Tibial artery (tissue), 4 donors: ENCODE measurements around the gene CFAP58.

Source experiments
- DNase-seq, 2 donors: peaks; one replicate each; pipeline ENCODE4 v3.0.0-alpha.2; 2019
- H3K27ac ChIP-seq, 2 donors: fragments of 200-600 bp; sonication (generic) in 1 of 2; 1 replicate in 1 of 2; 2 replicates in 1 of 2; pipeline ENCODE4 v1.5.1; 2018 to 2019; ENCODE audit warnings: mild to moderate bottlenecking in 1 of 2
- H3K27me3 ChIP-seq, 2 donors: fragments of 200-600 bp; sonication (generic) in 1 of 2; one replicate each; pipeline versions ENCODE4 v1.5.1 to v1.6.0; 2016 to 2019
- H3K36me3 ChIP-seq, 3 donors: fragments of 200-600 bp; sonication (generic) in 2 of 3; one replicate each; pipeline ENCODE4 v1.5.1; 2016 to 2019; ENCODE audit warnings: mild to moderate bottlenecking in 2 of 3
- H3K4me1 ChIP-seq, 4 donors: fragments of 200-600 bp; sonication (generic) in 2 of 4; 1 replicate in 3 of 4; 2 replicates in 1 of 4; pipeline ENCODE4 v1.5.1; 2016 to 2019
- H3K4me3 ChIP-seq, 2 donors: fragments of 200-600 bp; sonication (generic) in 1 of 2; 1 replicate in 1 of 2; 2 replicates in 1 of 2; pipeline ENCODE4 v1.5.1; 2018 to 2019; ENCODE audit warnings: mild to moderate bottlenecking in 2 of 2
- H3K9me3 ChIP-seq, 3 donors: fragments of 200-600 bp; sonication (generic) in 1 of 3; one replicate each; pipeline ENCODE4 v1.5.1; 2016 to 2019
- intact Hi-C: fragments of 100-400 bp; cut with DNase I; formaldehyde crosslinking; loops from one replicate; pipeline ENCODE4 v1.15.0; 2023; ENCODE audit warnings: low total_unique reads
- TF ChIP-seq, protein P1 (sequence below), 2 experiments: fragments of 200-600 bp in 1 of 2; fragments of 450-650 bp in 1 of 2; IDR thresholded peaks; one replicate each; pipeline ENCODE4 v1.5.1; 2017 to 2019; ENCODE audit warnings: antibody characterized with exemption in 2 of 2, mild to moderate bottlenecking in 1 of 2, moderate library complexity in 1 of 2

Gene CFAP58, protein sequence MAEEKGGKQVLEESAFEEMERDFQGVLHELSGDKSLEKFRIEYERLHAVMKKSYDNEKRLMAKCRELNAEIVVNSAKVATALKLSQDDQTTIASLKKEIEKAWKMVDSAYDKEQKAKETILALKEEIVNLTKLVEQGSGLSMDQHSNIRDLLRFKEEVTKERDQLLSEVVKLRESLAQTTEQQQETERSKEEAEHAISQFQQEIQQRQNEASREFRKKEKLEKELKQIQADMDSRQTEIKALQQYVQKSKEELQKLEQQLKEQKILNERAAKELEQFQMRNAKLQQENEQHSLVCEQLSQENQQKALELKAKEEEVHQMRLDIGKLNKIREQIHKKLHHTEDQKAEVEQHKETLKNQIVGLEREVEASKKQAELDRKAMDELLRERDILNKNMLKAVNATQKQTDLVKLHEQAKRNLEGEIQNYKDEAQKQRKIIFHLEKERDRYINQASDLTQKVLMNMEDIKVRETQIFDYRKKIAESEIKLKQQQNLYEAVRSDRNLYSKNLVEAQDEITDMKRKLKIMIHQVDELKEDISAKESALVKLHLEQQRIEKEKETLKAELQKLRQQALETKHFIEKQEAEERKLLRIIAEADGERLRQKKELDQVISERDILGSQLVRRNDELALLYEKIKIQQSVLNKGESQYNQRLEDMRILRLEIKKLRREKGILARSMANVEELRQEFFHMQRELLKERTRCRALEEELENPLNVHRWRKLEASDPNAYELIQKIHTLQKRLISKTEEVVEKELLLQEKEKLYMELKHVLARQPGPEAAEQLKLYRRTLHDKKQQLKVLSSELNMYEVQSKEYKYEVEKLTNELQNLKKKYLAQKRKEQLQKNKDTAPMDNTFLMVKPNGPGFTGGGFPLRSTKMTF

DNA sequence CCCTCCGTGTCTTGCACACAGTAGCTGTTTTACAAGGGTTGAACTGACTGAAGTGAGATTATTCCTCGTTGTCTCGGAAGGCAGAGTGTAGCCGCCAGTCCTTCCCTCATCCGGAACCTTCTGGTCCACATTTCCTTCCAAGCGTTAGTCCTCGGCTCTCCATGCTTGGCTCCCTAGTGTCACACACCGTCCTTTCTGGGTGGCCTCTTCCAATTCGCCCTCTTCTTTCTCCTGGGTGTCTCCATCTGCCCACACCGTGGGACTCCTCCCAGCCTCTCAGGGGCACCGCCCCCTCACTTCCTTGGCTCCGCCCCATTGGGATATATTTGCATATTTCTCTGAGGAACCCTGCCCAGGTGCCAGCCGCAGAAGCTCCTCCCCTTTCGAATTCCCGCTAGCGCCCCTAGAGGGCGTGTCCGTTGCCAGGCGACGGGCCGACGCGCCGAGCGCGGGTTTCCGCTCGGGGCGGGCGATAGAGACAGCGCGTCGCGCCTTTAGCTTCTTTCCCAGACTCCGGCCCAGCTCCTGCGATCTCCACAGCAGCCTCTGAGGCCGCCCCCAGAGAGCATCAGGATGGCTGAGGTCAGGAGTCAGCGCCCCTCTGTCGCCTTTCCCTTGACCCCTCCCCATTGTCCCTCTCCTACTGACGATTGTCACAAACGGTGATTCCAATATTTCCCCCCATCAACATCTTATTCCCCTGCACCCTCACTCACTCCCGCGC, at the start of gene CFAP58:
CFAP58 (plus strand) TSS at position 509 of the 724 bp plus-strand sequence; CDS start at position 574, 65 bp downstream.
- Histone ChIP-seq H3K36me3 (no peaks in the 10 kb centered on the region), H3K27ac (peak within 1 kb of the TSS in 1 of 2 donors; percentile 12), H3K4me3 (peak within 1 kb of the TSS; percentile 41 to 51), H3K9me3 (no peaks in the 10 kb centered on the region), H3K4me1 (peaks cover 0 to 20% (median 13%) of the 10 kb centered on the region in 4 donors), H3K27me3 (no peaks in the 10 kb centered on the region)
- intact Hi-C loops, result loop anchor here (5.0 kb wide), 1 partner anchor 306 kb away; no protein-coding TSS in a partner anchor
- TF ChIP-seq, protein P1, sequence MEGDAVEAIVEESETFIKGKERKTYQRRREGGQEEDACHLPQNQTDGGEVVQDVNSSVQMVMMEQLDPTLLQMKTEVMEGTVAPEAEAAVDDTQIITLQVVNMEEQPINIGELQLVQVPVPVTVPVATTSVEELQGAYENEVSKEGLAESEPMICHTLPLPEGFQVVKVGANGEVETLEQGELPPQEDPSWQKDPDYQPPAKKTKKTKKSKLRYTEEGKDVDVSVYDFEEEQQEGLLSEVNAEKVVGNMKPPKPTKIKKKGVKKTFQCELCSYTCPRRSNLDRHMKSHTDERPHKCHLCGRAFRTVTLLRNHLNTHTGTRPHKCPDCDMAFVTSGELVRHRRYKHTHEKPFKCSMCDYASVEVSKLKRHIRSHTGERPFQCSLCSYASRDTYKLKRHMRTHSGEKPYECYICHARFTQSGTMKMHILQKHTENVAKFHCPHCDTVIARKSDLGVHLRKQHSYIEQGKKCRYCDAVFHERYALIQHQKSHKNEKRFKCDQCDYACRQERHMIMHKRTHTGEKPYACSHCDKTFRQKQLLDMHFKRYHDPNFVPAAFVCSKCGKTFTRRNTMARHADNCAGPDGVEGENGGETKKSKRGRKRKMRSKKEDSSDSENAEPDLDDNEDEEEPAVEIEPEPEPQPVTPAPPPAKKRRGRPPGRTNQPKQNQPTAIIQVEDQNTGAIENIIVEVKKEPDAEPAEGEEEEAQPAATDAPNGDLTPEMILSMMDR (IDR thresholded peaks at IDR 0.05), result peak; percentile 67 to 75
- DNase-seq, result peak; percentile 91 to 94

DNA sequence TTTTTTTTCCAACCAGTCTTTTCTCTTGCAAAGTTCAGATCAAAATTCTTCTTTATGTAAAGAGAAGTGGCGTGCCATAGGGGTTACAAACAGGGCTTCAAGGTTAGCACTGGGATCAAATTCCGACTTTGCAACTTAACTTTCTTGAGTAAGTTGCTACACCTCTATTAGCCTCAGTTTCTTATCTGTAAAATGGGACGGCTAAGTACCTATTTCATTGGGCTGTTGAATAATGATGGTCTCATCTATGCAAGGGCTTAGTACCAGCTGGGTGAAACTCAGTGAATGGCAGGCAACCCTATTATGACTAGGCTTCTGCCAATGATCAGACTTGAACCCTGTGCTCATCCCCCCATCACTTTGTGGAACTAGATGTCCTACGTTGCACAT, 49.3 kb upstream of the CFAP58 start:
- intact Hi-C loops, result no loop called here
- Histone ChIP-seq H3K27me3 (no peaks in the 10 kb centered on the region), H3K9me3 (no peaks in the 10 kb centered on the region), H3K27ac (peak overlapping the region; percentile 62 to 70), H3K4me3 (no peak overlapping the region), H3K36me3 (no peaks in the 10 kb centered on the region), H3K4me1 (peaks cover 7 to 60% (median 44%) of the 10 kb centered on the region in 4 donors)
- no peak for DNase-seq
- TF ChIP-seq, protein P1 (IDR thresholded peaks at IDR 0.05), result no peak

DNA sequence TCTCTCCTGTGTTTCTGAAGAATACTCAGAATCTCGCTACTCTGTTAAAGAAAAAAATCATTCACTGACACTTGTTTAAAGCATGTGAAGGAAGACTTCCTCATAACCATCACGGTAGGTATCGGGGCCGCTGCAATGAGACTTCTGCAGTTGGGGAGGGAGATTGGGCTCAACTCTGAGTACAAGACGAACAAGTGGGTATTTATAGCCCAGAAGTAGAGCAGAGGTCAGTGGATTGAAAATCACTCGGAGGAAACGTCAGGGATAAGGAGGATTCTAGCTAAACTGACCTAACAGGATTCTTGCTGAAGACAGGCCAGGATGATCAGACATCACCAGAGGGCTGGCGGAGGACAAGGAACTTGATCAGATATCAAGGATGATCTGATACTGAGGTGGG, 48.7 kb upstream of the CFAP58 start:
- Histone ChIP-seq H3K4me1 (peaks cover 7 to 60% (median 46%) of the 10 kb centered on the region in 4 donors), H3K27ac (peak overlapping the region; percentile 62 to 70)
- intact Hi-C loops, result no loop called here

DNA sequence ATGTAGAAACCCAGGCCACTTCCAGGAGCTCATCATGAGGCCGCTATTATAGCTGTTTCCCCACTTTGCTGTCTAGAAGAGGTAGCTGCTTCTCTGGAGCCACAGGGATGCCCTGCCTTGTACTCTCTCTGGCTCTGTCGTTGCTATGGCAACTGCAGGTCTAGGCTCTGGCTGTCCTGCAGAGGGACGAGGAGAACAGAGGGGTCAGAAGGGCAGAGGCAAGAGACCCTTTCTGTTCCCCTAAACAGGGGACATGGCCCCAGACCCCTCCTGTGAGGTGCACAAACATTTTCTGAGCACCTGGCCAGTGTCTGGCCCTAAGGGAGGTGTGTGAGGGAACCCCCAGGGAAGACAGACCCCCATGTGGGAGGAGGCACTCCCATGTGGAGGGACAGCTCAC, 46.7 kb upstream of the CFAP58 start:
- H3K27ac ChIP-seq, result peak overlapping the region; percentile 79 to 82
- intact Hi-C loops, result no loop called here
- peaks cover 7 to 64% (median 46%) of the 10 kb centered on the region in 4 donors for H3K4me1 ChIP-seq
- H3K36me3 ChIP-seq, result peaks cover 0 to 7% (median 6%) of the 10 kb centered on the region in 3 donors
- no peak for DNase-seq
- H3K9me3 ChIP-seq, result no peaks in the 10 kb centered on the region
- H3K4me3 ChIP-seq, result no peak overlapping the region
- TF ChIP-seq, protein P1 (IDR thresholded peaks at IDR 0.05), result no peak
- H3K27me3 ChIP-seq, result no peaks in the 10 kb centered on the region

More for the DNA sequence above, 48.7 kb upstream of the CFAP58 start:
- Histone ChIP-seq H3K27me3 (no peaks in the 10 kb centered on the region), H3K36me3 (no peaks in the 10 kb centered on the region), H3K9me3 (no peaks in the 10 kb centered on the region), H3K4me3 (no peak overlapping the region)
- TF ChIP-seq, protein P1 (IDR thresholded peaks at IDR 0.05), result no peak
- DNase-seq, result no peak
